CD8-positive, alpha-beta memory T cell (primary cell): Measurements from ENCODE around the gene DPH1. TPM values are rescaled to one million over a fixed set of nuclear protein-coding genes. Genes with fewer than 3 reads are reported as not detected.
A peak's percentile ranks its signal among the peaks of the same experiment; 100 is the strongest.

Experiments
- CTCF ChIA-PET: fragments of 350-600 bp; sonication (Branson Sonifier 250); formaldehyde crosslinking; loops from one replicate; lab custom pipeline; 2021; ENCODE audit warnings: antibody characterized with exemption; lab: Charles Lee
- POLR2A ChIA-PET: fragments of 350-600 bp; sonication (Branson Sonifier 250); formaldehyde crosslinking; loops from one replicate; lab custom pipeline; 2021; ENCODE audit warnings: antibody characterized with exemption; lab: Charles Lee
- DNase-seq, 5 donors: peaks; one replicate each; pipeline versions ENCODE4 v3.0.0 to v3.0.0-alpha.2; 2020 to 2022; ENCODE audit warnings: mixed read lengths in 1 of 5
- H3K27ac ChIP-seq: one replicate; pipeline ENCODE4 v1.7.0; 2013; ENCODE audit warnings: low read depth, mild to moderate bottlenecking, low read length, moderate library complexity
- H3K27me3 ChIP-seq: 2 replicates; pipeline ENCODE4 v1.7.0; 2013; ENCODE audit warnings: low read length, mild to moderate bottlenecking; ENCODE audit not compliant: insufficient read depth, poor library complexity, severe bottlenecking
- H3K36me3 ChIP-seq: 2 replicates; pipeline ENCODE4 v1.7.0; 2013; ENCODE audit warnings: mild to moderate bottlenecking, low read length, moderate library complexity; ENCODE audit not compliant: insufficient read depth
- H3K4me1 ChIP-seq: 2 replicates; pipeline ENCODE4 v1.7.0; 2013; ENCODE audit warnings: mild to moderate bottlenecking, low read length, moderate library complexity; ENCODE audit not compliant: insufficient read depth
- H3K4me3 ChIP-seq: 2 replicates; pipeline ENCODE4 v1.7.0; 2013; ENCODE audit warnings: mild to moderate bottlenecking, low read length
- H3K9me3 ChIP-seq: 2 replicates; pipeline ENCODE4 v1.7.0; 2013; ENCODE audit warnings: mild to moderate bottlenecking, low read length
- H3K27ac Mint-ChIP-seq, 8 donors: one replicate each; pipeline ENCODE4 v1.8.0; 2020 to 2021; ENCODE audit warnings: mixed read lengths in 8 of 8, mild to moderate bottlenecking in 6 of 8, inconsistent platforms in 3 of 8, moderate library complexity in 3 of 8
- H3K27me3 Mint-ChIP-seq, 2 donors: one replicate each; pipeline ENCODE4 v1.8.0; 2020 to 2021; ENCODE audit warnings: mixed read lengths in 2 of 2, mild to moderate bottlenecking in 1 of 2, moderate library complexity in 1 of 2
- H3K36me3 Mint-ChIP-seq, 3 donors: one replicate each; pipeline ENCODE4 v1.8.0; 2020 to 2021; ENCODE audit warnings: mixed read lengths in 3 of 3, inconsistent platforms in 1 of 3, mild to moderate bottlenecking in 1 of 3
- H3K4me1 Mint-ChIP-seq, 3 donors: one replicate each; pipeline ENCODE4 v1.8.0; 2020 to 2021; ENCODE audit warnings: mixed read lengths in 3 of 3, inconsistent platforms in 1 of 3, mild to moderate bottlenecking in 1 of 3
- H3K4me3 Mint-ChIP-seq, 7 donors: one replicate each; pipeline ENCODE4 v1.8.0; 2020 to 2021; ENCODE audit warnings: mixed read lengths in 7 of 7, mild to moderate bottlenecking in 6 of 7, moderate library complexity in 4 of 7, inconsistent platforms in 2 of 7
- H3K9me3 Mint-ChIP-seq, 5 donors: one replicate each; pipeline ENCODE4 v1.8.0; 2020 to 2022; ENCODE audit warnings: mixed read lengths in 5 of 5, mild to moderate bottlenecking in 3 of 5, moderate library complexity in 2 of 5, inconsistent platforms in 1 of 5
- polyA plus RNA-seq: library from polyadenylated mRNA; unstranded; fragments of 300-500 nt; fragmentation: Illumina TruSeq; gene quantifications from one replicate; pipeline ENCODE4 v1.2.3, GENCODE V29; 2021
- total RNA-seq, 2 experiments: library from RNA; stranded (reverse); gene quantifications; one replicate each; pipeline ENCODE4 v1.2.3, GENCODE V29; 2021

DPH1 gene
- total and polyA plus RNA-seq, 3 experiments from 2014 or later = 33.2 to 43.8 (median 38.5) TPM

GRCh38 chr17:2084766-2085647 is 55.1 kb downstream of the DPH1 start:
- Mint-ChIP-seq H3K9me3 (no peaks in the 10 kb centered on the region), H3K4me3 (no peak overlapping the region), H3K36me3 (peaks cover 0 to 58% (median 21%) of the 10 kb centered on the region in 3 donors), H3K4me1 (peaks cover 36 to 85% (median 62%) of the 10 kb centered on the region in 3 donors), H3K27ac (peak overlapping the region in 4 of 8 donors; percentile 8 to 43 (median 28)), H3K27me3 (no peaks in the 10 kb centered on the region)
- ChIA-PET POLR2A (no interaction called here), CTCF (interaction anchor here (1.0 to 6.9 kb wide), 4 partner anchors 12 to 30 kb away, joined by 3 to 73 read pairs (median 4); partner anchors contain the start of gene HIC1)
- no peak overlapping the region for H3K4me3 ChIP-seq
- H3K9me3 ChIP-seq = no peaks in the 10 kb centered on the region
- no peaks in the 10 kb centered on the region for H3K27me3 ChIP-seq
- H3K36me3 ChIP-seq = peaks cover 13% of the 10 kb centered on the region
- DNase-seq = no peak
- no peak overlapping the region for H3K27ac ChIP-seq
- peaks cover 27% of the 10 kb centered on the region for H3K4me1 ChIP-seq

DNA sequence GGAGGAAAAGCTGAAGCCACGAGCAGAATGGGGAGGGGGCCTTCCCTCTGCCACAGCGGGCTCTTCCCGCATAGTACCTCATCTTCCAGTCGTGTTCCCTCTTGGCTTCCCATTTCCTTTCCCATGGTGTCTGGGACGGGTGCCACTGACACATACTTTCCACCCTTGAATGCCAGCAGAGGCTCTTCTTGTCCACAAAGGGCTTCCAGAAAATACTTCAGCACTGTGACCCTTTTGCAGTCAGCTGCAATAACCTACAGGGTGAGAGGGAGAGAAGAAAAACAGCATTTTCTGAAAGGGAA is 55.6 kb downstream of the DPH1 start:
- H3K4me1 Mint-ChIP-seq = peaks cover 41 to 90% (median 68%) of the 10 kb centered on the region in 3 donors
- H3K4me1 ChIP-seq = peaks cover 33% of the 10 kb centered on the region
- no peaks in the 10 kb centered on the region for H3K9me3 ChIP-seq
- peaks cover 13% of the 10 kb centered on the region for H3K36me3 ChIP-seq
- ChIA-PET CTCF (interaction anchor here (6.9 kb wide), 1 partner anchor 28 kb away, joined by 73 read pairs; the partner anchor contains the start of gene HIC1), POLR2A (no interaction called here)
- H3K27ac ChIP-seq = no peak overlapping the region
- no peaks in the 10 kb centered on the region for H3K27me3 ChIP-seq
- no peak for DNase-seq
- no peak overlapping the region for H3K4me3 ChIP-seq
- peak overlapping the region in 1 of 7 donors; percentile 22 for H3K4me3 Mint-ChIP-seq
- no peaks in the 10 kb centered on the region for H3K27me3 Mint-ChIP-seq
- H3K36me3 Mint-ChIP-seq = peaks cover 0 to 54% (median 21%) of the 10 kb centered on the region in 3 donors
- no peak overlapping the region for H3K27ac Mint-ChIP-seq
- no peaks in the 10 kb centered on the region for H3K9me3 Mint-ChIP-seq

- peaks cover 10% of the 10 kb centered on the region for H3K36me3 ChIP-seq
- H3K27ac ChIP-seq = no peak overlapping the region
- Mint-ChIP-seq H3K4me3 (no peak overlapping the region), H3K4me1 (peaks cover 47 to 93% (median 75%) of the 10 kb centered on the region in 3 donors), H3K27me3 (no peaks in the 10 kb centered on the region), H3K27ac (peak overlapping the region in 3 of 8 donors; percentile 43 to 52 (median 51)), H3K9me3 (no peaks in the 10 kb centered on the region), H3K36me3 (peaks cover 0 to 48% (median 16%) of the 10 kb centered on the region in 3 donors)
- no peaks in the 10 kb centered on the region for H3K9me3 ChIP-seq
- no peak overlapping the region for H3K4me3 ChIP-seq
- peaks cover 39% of the 10 kb centered on the region for H3K4me1 ChIP-seq
- ChIA-PET CTCF (interaction anchor here (1.6 to 6.9 kb wide), 2 partner anchors 29 to 159 kb away, joined by 4 to 73 read pairs; partner anchors contain the start of gene HIC1), POLR2A (interaction anchor here (0.6 kb wide), 1 partner anchor 30 kb away, joined by 3 read pairs; no protein-coding TSS in a partner anchor)
- no peak for DNase-seq
- H3K27me3 ChIP-seq = no peaks in the 10 kb centered on the region
Observed at GRCh38 chr17:2086306-2086705, 56.4 kb downstream of the DPH1 start.

- POLR2A ChIA-PET = no interaction called here
- Histone ChIP-seq H3K4me3 (no peak overlapping the region), H3K4me1 (peaks cover 39% of the 10 kb centered on the region), H3K9me3 (no peaks in the 10 kb centered on the region), H3K27me3 (no peaks in the 10 kb centered on the region), H3K27ac (no peak overlapping the region), H3K36me3 (peaks cover 5% of the 10 kb centered on the region)
- Mint-ChIP-seq H3K27me3 (no peaks in the 10 kb centered on the region), H3K36me3 (peaks cover 0 to 39% (median 12%) of the 10 kb centered on the region in 3 donors), H3K9me3 (no peaks in the 10 kb centered on the region), H3K4me1 (peaks cover 46 to 88% (median 75%) of the 10 kb centered on the region in 3 donors), H3K27ac (peak overlapping the region; percentile 14 to 87 (median 61)), H3K4me3 (peak overlapping the region; percentile 38 to 67 (median 57))
- DNase-seq = peak in 2 of 5 donors; percentile 32 to 67
- CTCF ChIA-PET = interaction anchor here (1.1 to 6.9 kb wide), 7 partner anchors 12 to 367 kb away, joined by 3 to 73 read pairs (median 4); partner anchors contain the start of gene HIC1
Observed at GRCh38 chr17:2087597-2088211, 57.8 kb downstream of the DPH1 start.

GRCh38 chr17:2089021-2089422 is 59.1 kb downstream of the DPH1 start:
- no peaks in the 10 kb centered on the region for H3K27me3 ChIP-seq
- no peak for DNase-seq
- peaks cover 0 to 33% (median 6%) of the 10 kb centered on the region in 3 donors for H3K36me3 Mint-ChIP-seq
- no peaks in the 10 kb centered on the region for H3K9me3 ChIP-seq
- H3K4me3 Mint-ChIP-seq = peak overlapping the region; percentile 82 to 97 (median 91)
- peak overlapping the region; percentile 27 to 99 (median 94) for H3K27ac Mint-ChIP-seq
- peaks cover 39% of the 10 kb centered on the region for H3K4me1 ChIP-seq
- H3K27me3 Mint-ChIP-seq = no peaks in the 10 kb centered on the region
- no peaks in the 10 kb centered on the region for H3K36me3 ChIP-seq
- CTCF ChIA-PET = interaction anchor here (1.3 to 6.9 kb wide), 6 partner anchors 13 to 156 kb away, joined by 3 to 73 read pairs (median 10); partner anchors contain the start of gene HIC1
- no peaks in the 10 kb centered on the region for H3K9me3 Mint-ChIP-seq
- peak overlapping the region; percentile 47 for H3K27ac ChIP-seq
- POLR2A ChIA-PET = interaction anchor here (0.8 to 1.5 kb wide), 4 partner anchors 13 to 30 kb away, joined by 3 to 6 read pairs (median 4); no protein-coding TSS in a partner anchor
- peak overlapping the region; percentile 85 for H3K4me3 ChIP-seq
- H3K4me1 Mint-ChIP-seq = peaks cover 43 to 81% (median 65%) of the 10 kb centered on the region in 3 donors

DNA sequence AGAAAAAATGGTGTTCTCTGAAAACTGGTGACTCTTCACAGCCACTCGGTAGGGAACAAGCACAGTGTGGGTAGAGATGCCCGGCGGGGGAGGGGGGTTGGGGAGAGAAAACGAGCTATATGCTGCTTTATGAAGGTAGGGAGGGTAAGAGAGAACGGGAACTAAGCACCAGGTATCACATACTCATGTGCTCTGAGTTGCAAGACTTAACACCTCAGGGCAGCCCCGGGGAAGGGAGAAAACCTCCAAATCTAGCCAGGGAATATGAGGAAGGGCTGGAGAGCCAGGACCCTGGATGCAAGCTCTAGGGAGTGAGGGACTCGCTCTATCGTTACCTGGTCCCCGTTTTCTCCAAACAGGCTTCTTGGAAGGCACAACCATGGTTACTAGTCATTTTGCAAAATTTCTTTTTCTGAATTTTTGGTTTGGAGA is 60.3 kb downstream of the DPH1 start:
- Mint-ChIP-seq H3K4me1 (peaks cover 43 to 71% (median 58%) of the 10 kb centered on the region in 3 donors), H3K4me3 (peak overlapping the region; percentile 82 to 97 (median 91)), H3K27me3 (no peaks in the 10 kb centered on the region), H3K9me3 (no peaks in the 10 kb centered on the region), H3K36me3 (peaks cover 0 to 30% (median 6%) of the 10 kb centered on the region in 3 donors), H3K27ac (peak overlapping the region; percentile 69 to 99 (median 96))
- peaks cover 39% of the 10 kb centered on the region for H3K4me1 ChIP-seq
- ChIA-PET POLR2A (interaction anchor here (0.7 to 1.7 kb wide), 4 partner anchors 20 to 796 kb away, joined by 3 to 7 read pairs (median 4); no protein-coding TSS in a partner anchor), CTCF (interaction anchor here (1.0 to 6.9 kb wide), 5 partner anchors 9 to 263 kb away, joined by 3 to 73 read pairs (median 14); partner anchors contain the start of gene HIC1)
- no peaks in the 10 kb centered on the region for H3K27me3 ChIP-seq
- peak overlapping the region; percentile 85 for H3K4me3 ChIP-seq
- no peak for DNase-seq
- no peaks in the 10 kb centered on the region for H3K9me3 ChIP-seq
- H3K27ac ChIP-seq = peak overlapping the region; percentile 47
- no peaks in the 10 kb centered on the region for H3K36me3 ChIP-seq

DNA sequence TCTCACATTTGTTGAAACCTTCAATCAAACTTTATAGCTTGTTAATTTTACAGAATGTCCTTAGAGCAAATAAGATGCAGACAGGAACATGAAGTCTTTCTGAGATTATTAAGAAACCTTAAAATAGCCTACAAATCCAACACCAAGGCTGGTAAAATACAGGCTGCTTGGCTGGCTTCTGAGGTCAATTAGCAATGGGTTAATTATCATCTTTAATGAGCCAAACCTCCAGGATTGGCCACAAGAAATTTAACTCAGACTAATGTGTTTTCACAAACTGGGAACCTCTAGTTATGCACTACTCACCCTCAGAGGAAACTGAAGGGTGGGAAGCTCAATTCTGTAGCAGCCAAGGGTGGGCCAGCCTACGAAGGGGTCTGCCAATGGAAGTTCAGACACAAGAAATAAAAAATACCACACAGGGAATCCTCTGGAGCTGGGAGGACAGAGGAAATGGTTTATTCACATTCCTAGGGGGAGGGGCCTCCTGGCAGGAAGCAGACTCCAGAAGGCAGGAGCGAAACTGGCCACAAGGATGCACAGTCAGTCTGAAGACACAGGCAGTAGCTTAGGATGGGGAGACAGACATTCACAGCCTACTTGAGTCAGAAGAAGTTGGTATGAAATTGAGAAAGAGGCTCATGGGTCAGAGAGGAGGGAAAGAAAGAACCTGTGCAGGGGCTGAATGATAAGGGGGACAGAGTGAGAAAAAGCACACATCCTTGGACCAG is 61.0 kb downstream of the DPH1 start:
- H3K27ac Mint-ChIP-seq = peak overlapping the region; percentile 12 to 99 (median 96)
- POLR2A ChIA-PET = interaction anchor here (1.2 to 1.7 kb wide), 2 partner anchors 22 to 33 kb away, joined by 3 to 7 read pairs; no protein-coding TSS in a partner anchor
- peaks cover 43 to 67% (median 55%) of the 10 kb centered on the region in 3 donors for H3K4me1 Mint-ChIP-seq
- peak overlapping the region in 6 of 7 donors; percentile 22 to 97 (median 92) for H3K4me3 Mint-ChIP-seq
- Histone ChIP-seq H3K4me3 (no peak overlapping the region), H3K9me3 (no peaks in the 10 kb centered on the region), H3K27ac (no peak overlapping the region), H3K4me1 (peaks cover 39% of the 10 kb centered on the region), H3K27me3 (no peaks in the 10 kb centered on the region), H3K36me3 (no peaks in the 10 kb centered on the region)
- CTCF ChIA-PET = interaction anchor here (1.3 to 6.9 kb wide), 4 partner anchors 23 to 263 kb away, joined by 3 to 73 read pairs (median 17); partner anchors contain the start of gene HIC1
- peaks cover 0 to 25% (median 6%) of the 10 kb centered on the region in 3 donors for H3K36me3 Mint-ChIP-seq
- no peaks in the 10 kb centered on the region for H3K9me3 Mint-ChIP-seq
- no peak for DNase-seq
- H3K27me3 Mint-ChIP-seq = no peaks in the 10 kb centered on the region
